ENCODE results near the gene PPP1R9A.

The PPP1R9A gene

DNA sequence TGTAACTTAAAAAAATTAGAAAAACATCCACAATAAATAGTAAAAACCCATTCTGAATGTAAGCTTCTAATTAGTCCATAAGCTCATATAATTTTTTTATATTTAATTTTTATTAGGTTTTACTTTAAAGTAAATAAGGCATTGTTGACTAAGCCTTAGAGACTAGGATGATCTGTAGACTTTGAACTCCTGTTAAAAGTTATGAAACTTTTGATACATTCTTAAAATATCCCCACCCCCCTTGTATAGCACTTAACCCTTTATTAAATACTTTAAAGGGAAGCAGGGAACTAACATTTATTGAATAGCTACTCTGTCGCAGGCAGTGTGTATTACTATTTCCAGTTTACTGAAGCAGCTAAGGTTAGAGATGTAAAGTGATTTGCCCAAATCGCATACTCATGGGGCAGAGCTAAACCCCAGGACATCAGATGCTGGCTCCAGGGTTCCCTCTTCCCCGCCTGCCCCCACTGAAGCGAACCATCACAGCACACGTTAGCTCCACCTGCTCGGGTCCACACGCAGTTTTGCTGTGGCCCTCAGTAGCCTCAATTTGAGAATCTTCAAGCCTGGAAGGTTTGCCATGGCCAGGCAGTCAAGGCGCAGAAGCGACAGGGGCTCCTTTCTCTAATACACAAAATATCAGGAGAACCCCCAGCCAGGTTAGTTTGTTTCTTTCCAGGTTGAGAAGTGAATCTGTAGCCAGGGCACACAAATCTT lies 416.2 kb downstream of the PPP1R9A start:
- Histone ChIP-seq H3K9me3 (ENCODE audit: control insufficient read depth, insufficient read depth, low read length) (peaks cover 3% of the 10 kb centered on the region; the same call in 1 of the 2 replicates), H4K20me1 (ENCODE audit: control insufficient read depth, insufficient read depth, low read depth, low read length) (no peaks in the 10 kb centered on the region), H3K4me1 (ENCODE audit: control insufficient read depth, low read length) (no peaks in the 10 kb centered on the region), H3K27ac (ENCODE audit: low read depth, low read length) (no peak overlapping the region), H3K36me3 (ENCODE audit: control insufficient read depth, low read length) (no peaks in the 10 kb centered on the region), H3K79me2 (ENCODE audit: control insufficient read depth, low read length) (no peaks in the 10 kb centered on the region), H3K9me2 (replicated peaks; ENCODE audit: control insufficient read depth, low read length) (no peaks in the 10 kb centered on the region), H3K4me3 (ENCODE audit: low read length) (no peak overlapping the region), H3K27me3 (ENCODE audit: control insufficient read depth, low read length) (no peaks in the 10 kb centered on the region), H3F3A (ENCODE audit: control insufficient read depth, insufficient read depth) (no peaks in the 10 kb centered on the region), H3K4me2 (ENCODE audit: low read length) (no peak overlapping the region)
- TF ChIP-seq EZH2phosphoT487 (IDR thresholded peaks at IDR 0.05; ENCODE audit: borderline replicate concordance, low read length) (no peak), CTCF (IDR thresholded peaks at IDR 0.05; ENCODE audit: low read depth, low read length, poor library complexity, severe bottlenecking) (no peak)

DNA sequence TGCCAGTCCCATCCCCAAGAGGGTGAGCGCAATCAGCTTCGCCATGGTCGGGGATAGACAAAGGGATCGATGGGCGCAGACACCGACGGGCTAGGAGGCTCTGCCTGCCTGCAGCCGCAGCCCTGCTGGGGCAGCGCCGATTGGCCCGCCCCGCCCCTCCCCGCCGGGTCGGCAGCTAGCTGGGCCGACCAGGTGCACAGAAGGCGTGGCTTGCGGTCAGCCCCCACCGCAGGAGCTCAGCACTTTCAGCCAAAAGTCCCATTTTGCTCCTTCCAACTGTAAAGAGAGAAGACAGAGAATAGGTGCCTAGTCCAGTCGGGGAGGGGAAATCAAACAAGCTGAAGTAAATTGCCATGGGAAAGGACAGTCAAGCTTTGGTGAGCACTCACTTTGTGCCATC lies 417.0 kb downstream of the PPP1R9A start, which contains the start of gene PON1:
PON1 (minus strand) TSS at position 102 of the 400 bp plus-strand sequence; CDS start at position 45, 57 bp downstream.
- TF ChIP-seq EZH2phosphoT487 (IDR thresholded peaks at IDR 0.05; ENCODE audit: borderline replicate concordance, low read length) (no peak), CTCF (IDR thresholded peaks at IDR 0.05; ENCODE audit: low read depth, low read length, poor library complexity, severe bottlenecking) (no peak)
- Histone ChIP-seq H3K27me3 (ENCODE audit: control insufficient read depth, low read length) (no peaks in the 10 kb centered on the region), H3K36me3 (ENCODE audit: control insufficient read depth, low read length) (no peaks in the 10 kb centered on the region), H3K4me3 (ENCODE audit: low read length) (no peak within 1 kb of the TSS), H3K4me1 (ENCODE audit: control insufficient read depth, low read length) (no peaks in the 10 kb centered on the region), H3K9me2 (replicated peaks; ENCODE audit: control insufficient read depth, low read length) (no peaks in the 10 kb centered on the region), H3K9me3 (ENCODE audit: control insufficient read depth, insufficient read depth, low read length) (peaks cover 3% of the 10 kb centered on the region; the same call in 1 of the 2 replicates), H4K20me1 (ENCODE audit: control insufficient read depth, insufficient read depth, low read depth, low read length) (no peaks in the 10 kb centered on the region), H3K79me2 (ENCODE audit: control insufficient read depth, low read length) (no peaks in the 10 kb centered on the region), H3K27ac (ENCODE audit: low read depth, low read length) (no peak within 1 kb of the TSS), H3K4me2 (ENCODE audit: low read length) (no peak within 1 kb of the TSS), H3F3A (ENCODE audit: control insufficient read depth, insufficient read depth) (no peaks in the 10 kb centered on the region)

DNA sequence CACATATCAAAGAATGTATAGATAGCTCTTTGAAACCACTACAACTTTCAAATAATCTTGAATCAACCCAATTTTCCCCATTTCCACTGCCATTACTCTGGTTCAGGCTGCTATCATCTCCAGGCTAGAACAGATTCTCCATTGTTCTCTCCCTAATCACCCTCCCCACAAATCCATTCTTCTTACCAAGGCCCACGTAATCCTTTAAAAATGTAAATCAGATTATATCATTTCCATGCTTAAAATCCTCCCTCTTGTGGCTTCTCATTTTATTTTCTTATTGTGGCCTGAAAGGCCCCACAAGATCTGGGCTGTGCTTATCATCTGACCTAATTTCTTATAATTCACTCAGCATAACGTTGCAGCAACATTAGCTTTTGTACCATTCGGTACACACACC lies 420.0 kb downstream of the PPP1R9A start:
- Histone ChIP-seq H4K20me1 (ENCODE audit: control insufficient read depth, insufficient read depth, low read depth, low read length) (no peaks in the 10 kb centered on the region), H3K79me2 (ENCODE audit: control insufficient read depth, low read length) (no peaks in the 10 kb centered on the region), H3F3A (ENCODE audit: control insufficient read depth, insufficient read depth) (no peaks in the 10 kb centered on the region), H3K4me1 (ENCODE audit: control insufficient read depth, low read length) (no peaks in the 10 kb centered on the region), H3K27me3 (ENCODE audit: control insufficient read depth, low read length) (no peaks in the 10 kb centered on the region), H3K27ac (ENCODE audit: low read depth, low read length) (no peak overlapping the region), H3K4me2 (ENCODE audit: low read length) (no peak overlapping the region), H3K36me3 (ENCODE audit: control insufficient read depth, low read length) (no peaks in the 10 kb centered on the region), H3K9me2 (replicated peaks; ENCODE audit: control insufficient read depth, low read length) (no peaks in the 10 kb centered on the region), H3K9me3 (ENCODE audit: control insufficient read depth, insufficient read depth, low read length) (peaks cover 3% of the 10 kb centered on the region; the same call in 1 of the 2 replicates), H3K4me3 (ENCODE audit: low read length) (no peak overlapping the region)
- TF ChIP-seq CTCF (IDR thresholded peaks at IDR 0.05; ENCODE audit: low read depth, low read length, poor library complexity, severe bottlenecking): no peak
- TF ChIP-seq EZH2phosphoT487 (IDR thresholded peaks at IDR 0.05; ENCODE audit: borderline replicate concordance, low read length): no peak

Measured in DOHH2 (cell line).